GM04504 (cell line): ENCODE data around the gene MMP8.

ENCODE experiments used
- DNase-seq: peaks from one replicate; pipeline ENCODE4 v3.0.0-alpha.2; 2012; ENCODE audit warnings: low read depth

The MMP8 gene

GRCh38 chr11:102722821-102723220 lies 1.9 kb downstream of the MMP8 start:
- no peak for DNase-seq

GRCh38 chr11:102719620-102720277 lies 5.0 kb downstream of the MMP8 start:
- DNase-seq, result no peak

- DNase-seq, result no peak
Measured at GRCh38 chr11:102717280-102717679, 7.5 kb downstream of the MMP8 start.

GRCh38 chr11:102716527-102716926 lies 8.2 kb downstream of the MMP8 start:
- DNase-seq, result no peak

- DNase-seq, result no peak
Measured at GRCh38 chr11:102712137-102712536, 12.6 kb downstream of the MMP8 start.

- no peak for DNase-seq
Measured at GRCh38 chr11:102709201-102709945, 15.4 kb downstream of the MMP8 start.

GRCh38 chr11:102708654-102709053 lies 16.1 kb downstream of the MMP8 start:
- DNase-seq, result no peak

- DNase-seq, result no peak
Measured at GRCh38 chr11:102705626-102706025, 19.1 kb downstream of the MMP8 start, which contains the start of gene MMP27. Gene MMP27, minus strand, starts transcription at chr11:102705769. Its CDS starts 55 bp downstream, at chr11:102705714.

GRCh38 chr11:102704841-102705240 lies 19.9 kb downstream of the MMP8 start:
- no peak for DNase-seq

GRCh38 chr11:102703826-102704493 lies 20.8 kb downstream of the MMP8 start:
- DNase-seq, result no peak

GRCh38 chr11:102695201-102695600 lies 29.6 kb downstream of the MMP8 start:
- no peak for DNase-seq

- DNase-seq, result no peak
Measured at GRCh38 chr11:102685754-102686153, 39.0 kb downstream of the MMP8 start.

GRCh38 chr11:102685338-102685737 lies 39.4 kb downstream of the MMP8 start:
- no peak for DNase-seq

- DNase-seq, result no peak
Measured at GRCh38 chr11:102683277-102683676, 41.5 kb downstream of the MMP8 start.

GRCh38 chr11:102680945-102681344 lies 43.8 kb downstream of the MMP8 start:
- peak; percentile 51 for DNase-seq

GRCh38 chr11:102678022-102678421 lies 46.7 kb downstream of the MMP8 start:
- no peak for DNase-seq

GRCh38 chr11:102676084-102676483 lies 48.7 kb downstream of the MMP8 start:
- DNase-seq, result no peak

- DNase-seq, result no peak
Measured at GRCh38 chr11:102669664-102670063, 55.1 kb downstream of the MMP8 start.

GRCh38 chr11:102666331-102666957 lies 58.3 kb downstream of the MMP8 start:
- peak; percentile 19 for DNase-seq

- no peak for DNase-seq
Measured at GRCh38 chr11:102664001-102664752, 60.6 kb downstream of the MMP8 start.

GRCh38 chr11:102662607-102663006 lies 62.1 kb downstream of the MMP8 start:
- no peak for DNase-seq
